CD4-positive, alpha-beta memory T cell (primary cell): ENCODE data around the gene TGM2. TPM values are rescaled to one million over a fixed set of nuclear protein-coding genes. Genes with fewer than 3 reads are reported as not detected.

Source experiments
- polyA plus RNA-seq, 2 donors: library from polyadenylated mRNA; unstranded; fragments of 300-500 nt; fragmentation: Illumina TruSeq; gene quantifications; one replicate each; pipeline ENCODE4 v1.2.3, GENCODE V29; 2021
- total RNA-seq, 2 experiments: library from RNA; stranded (reverse); gene quantifications; one replicate each; pipeline ENCODE4 v1.2.3, GENCODE V29; 2021

Gene TGM2
- total and polyA plus RNA-seq, 4 experiments from 2014 or later, result 0.09 to 0.67 (median 0.31) TPM

Other genes with a start within 250 kb of the TGM2 start
- 10 to 100 TPM; 26.1 to 26.6 TPM for gene TTI1, start 131.8 kb downstream of the TGM2 start, total RNA-seq
- gene TTI1, start 131.8 kb downstream of the TGM2 start, polyA plus RNA-seq, result 10 to 100 TPM; 13.0 to 19.6 TPM
- gene RPRD1B, start 131.5 kb downstream of the TGM2 start, total RNA-seq, result 10 to 100 TPM; 42.8 to 43.8 TPM
- 1 to 10 TPM; 3.7 to 6.6 TPM for gene RPRD1B, start 131.5 kb downstream of the TGM2 start, polyA plus RNA-seq
- gene KIAA1755, start 95.5 kb upstream of the TGM2 start, total RNA-seq, result not detected
- gene KIAA1755, start 95.5 kb upstream of the TGM2 start, polyA plus RNA-seq, result not detected
- gene BPI, start 138.9 kb upstream of the TGM2 start, total RNA-seq, result not detected
- not detected for gene BPI, start 138.9 kb upstream of the TGM2 start, polyA plus RNA-seq
- not detected for gene LBP, start 181.2 kb upstream of the TGM2 start, total RNA-seq
- not detected for gene LBP, start 181.2 kb upstream of the TGM2 start, polyA plus RNA-seq